Measurements from ENCODE around the gene REXO4. TPM values are rescaled to one million over a fixed set of nuclear protein-coding genes. Genes with fewer than 3 reads are reported as not detected.
"Not testable (repeated sequence)": the region's sequence is repeated elsewhere in the genome, so short reads cannot be mapped to it uniquely, and the experiment has no call there.

REXO4 gene
- polyA plus RNA-seq, 3 donors, result 14.1 to 18.8 (median 14.5) TPM

- 87 to 92% (median 91%) methylated on average over 12 of the region's 12 CpGs for WGBS, 3 donors
- no peak overlapping the region for H3K27ac ChIP-seq (ENCODE audit: low read depth, low read length)
Observed at GRCh38 chr9:133400292-133400691, 17.5 kb downstream of the REXO4 start.

GRCh38 chr9:133397895-133398294 is 19.9 kb downstream of the REXO4 start:
- 62 to 69% (median 65%) methylated on average over 9 of the region's 9 CpGs for WGBS, 3 donors
- H3K27ac ChIP-seq (ENCODE audit: low read depth, low read length), result no peak overlapping the region

GRCh38 chr9:133397370-133397769 is 20.4 kb downstream of the REXO4 start:
- 68 to 76% (median 74%) methylated on average over 6 of the region's 6 CpGs for WGBS, 3 donors
- no peak overlapping the region for H3K27ac ChIP-seq (ENCODE audit: low read depth, low read length)

- 18 to 29% (median 29%) methylated on average over 14 of the region's 14 CpGs for WGBS, 3 donors
- no peak overlapping the region for H3K27ac ChIP-seq (ENCODE audit: low read depth, low read length)
Observed at GRCh38 chr9:133396952-133397351, 20.9 kb downstream of the REXO4 start.

- WGBS, 3 donors, result 15 to 32% (median 27%) methylated on average over 8 of the region's 8 CpGs
- no peak overlapping the region for H3K27ac ChIP-seq (ENCODE audit: low read depth, low read length)
Observed at GRCh38 chr9:133394687-133395271, 23.0 kb downstream of the REXO4 start.

GRCh38 chr9:133393399-133393798 is 24.4 kb downstream of the REXO4 start:
- 85 to 95% (median 95%) methylated on average over 3 of the region's 3 CpGs for WGBS, 3 donors
- H3K27ac ChIP-seq (ENCODE audit: low read depth, low read length), result no peak overlapping the region

GRCh38 chr9:133392308-133392707 is 25.5 kb downstream of the REXO4 start:
- not testable (repeated sequence) for H3K27ac ChIP-seq (ENCODE audit: low read depth, low read length)
- WGBS, 3 donors, result 94 to 98% (median 97%) methylated on average over 3 of the region's 3 CpGs

- not testable (repeated sequence) for H3K27ac ChIP-seq (ENCODE audit: low read depth, low read length)
- 36 to 55% (median 45%) methylated on average over 2 to 3 of the region's 4 CpGs for WGBS, 3 donors
Observed at GRCh38 chr9:133391449-133391848, 26.4 kb downstream of the REXO4 start.

- WGBS, 3 donors, result 79 to 87% (median 82%) methylated on average over 7 of the region's 7 CpGs
- no peak overlapping the region for H3K27ac ChIP-seq (ENCODE audit: low read depth, low read length)
Observed at GRCh38 chr9:133390713-133391112, 27.1 kb downstream of the REXO4 start.

- WGBS, 3 donors, result 84 to 85% (median 85%) methylated on average over 13 of the region's 13 CpGs
- H3K27ac ChIP-seq (ENCODE audit: low read depth, low read length), result no peak overlapping the region
Observed at GRCh38 chr9:133389562-133389961, 28.2 kb downstream of the REXO4 start.

GRCh38 chr9:133389025-133389557 is 28.7 kb downstream of the REXO4 start:
- 96% methylated on average over 12 of the region's 12 CpGs for WGBS, 3 donors
- H3K27ac ChIP-seq (ENCODE audit: low read depth, low read length), result no peak overlapping the region

GRCh38 chr9:133387680-133388079 is 30.1 kb downstream of the REXO4 start:
- WGBS, 3 donors, result 81 to 90% (median 85%) methylated on average over 9 of the region's 9 CpGs
- H3K27ac ChIP-seq (ENCODE audit: low read depth, low read length), result no peak overlapping the region

- no peak overlapping the region for H3K27ac ChIP-seq (ENCODE audit: low read depth, low read length)
- WGBS, 3 donors, result 81 to 83% (median 83%) methylated on average over 13 of the region's 13 CpGs
Observed at GRCh38 chr9:133386338-133386737, 31.5 kb downstream of the REXO4 start.

GRCh38 chr9:133385452-133385851 is 32.4 kb downstream of the REXO4 start:
- 87 to 89% (median 88%) methylated on average over 14 of the region's 14 CpGs for WGBS, 3 donors

GRCh38 chr9:133384736-133385321 is 33.0 kb downstream of the REXO4 start:
- 73 to 94% (median 84%) methylated on average over 17 of the region's 17 CpGs for WGBS, 3 donors
- H3K27ac ChIP-seq (ENCODE audit: low read depth, low read length), result no peak overlapping the region

More at GRCh38 chr9:133385452-133385851, 32.4 kb downstream of the REXO4 start:
- no peak overlapping the region for H3K27ac ChIP-seq (ENCODE audit: low read depth, low read length)

- WGBS, 3 donors, result 93 to 98% (median 97%) methylated on average over 3 of the region's 3 CpGs
- no peak overlapping the region for H3K27ac ChIP-seq (ENCODE audit: low read depth, low read length)
Observed at GRCh38 chr9:133383438-133383837, 34.4 kb downstream of the REXO4 start.

GRCh38 chr9:133382507-133383141 is 35.2 kb downstream of the REXO4 start:
- WGBS, 3 donors, result 77 to 91% (median 90%) methylated on average over 4 of the region's 4 CpGs
- no peak overlapping the region for H3K27ac ChIP-seq (ENCODE audit: low read depth, low read length)

- 83 to 86% (median 84%) methylated on average over 4 of the region's 4 CpGs for WGBS, 3 donors
- H3K27ac ChIP-seq (ENCODE audit: low read depth, low read length), result no peak overlapping the region
Observed at GRCh38 chr9:133380734-133381133, 37.1 kb downstream of the REXO4 start.

Data from adipose tissue (tissue), 3 donors.